ENCODE measurements around the gene ANKRD44. TPM values are rescaled to one million over a fixed set of nuclear protein-coding genes. Genes with fewer than 3 reads are reported as not detected.

ANKRD44 gene
- total RNA-seq, 2 donors from 2014 or later = 7.0 to 10.1 TPM

- no peak for TF ChIP-seq CTCF (IDR thresholded peaks at IDR 0.05)
- Histone ChIP-seq H3K36me3 (no peaks in the 10 kb centered on the region), H3K9me3 (no peaks in the 10 kb centered on the region), H3K27ac (no peak overlapping the region), H3K4me1 (no peaks in the 10 kb centered on the region), H3K4me3 (no peak overlapping the region), H3K27me3 (no peaks in the 10 kb centered on the region)
- no peak for DNase-seq (ENCODE audit: low spot score)
Measured at GRCh38 chr2:197238043-197238365, 72.6 kb downstream of the ANKRD44 start.

GRCh38 chr2:197237291-197238042 is 73.1 kb downstream of the ANKRD44 start:
- no peaks in the 10 kb centered on the region for H3K9me3 ChIP-seq
- no peak for TF ChIP-seq CTCF (IDR thresholded peaks at IDR 0.05)
- no peaks in the 10 kb centered on the region for H3K36me3 ChIP-seq
- no peak for DNase-seq (ENCODE audit: low spot score)
- no peaks in the 10 kb centered on the region for H3K4me1 ChIP-seq
- H3K27ac ChIP-seq = no peak overlapping the region
- H3K4me3 ChIP-seq = no peak overlapping the region
- no peaks in the 10 kb centered on the region for H3K27me3 ChIP-seq

- Histone ChIP-seq H3K4me1 (no peaks in the 10 kb centered on the region), H3K36me3 (no peaks in the 10 kb centered on the region), H3K4me3 (no peak overlapping the region), H3K27ac (no peak overlapping the region), H3K9me3 (no peaks in the 10 kb centered on the region), H3K27me3 (no peaks in the 10 kb centered on the region)
- DNase-seq (ENCODE audit: low spot score) = no peak
- no peak for TF ChIP-seq CTCF (IDR thresholded peaks at IDR 0.05)
Measured at GRCh38 chr2:197236816-197237215, 73.8 kb downstream of the ANKRD44 start.

GRCh38 chr2:197236159-197236558 is 74.4 kb downstream of the ANKRD44 start:
- DNase-seq (ENCODE audit: low spot score) = no peak
- Histone ChIP-seq H3K27me3 (no peaks in the 10 kb centered on the region), H3K4me1 (no peaks in the 10 kb centered on the region), H3K27ac (no peak overlapping the region), H3K9me3 (no peaks in the 10 kb centered on the region), H3K36me3 (no peaks in the 10 kb centered on the region), H3K4me3 (no peak overlapping the region)
- TF ChIP-seq CTCF (IDR thresholded peaks at IDR 0.05) = no peak

GRCh38 chr2:197235711-197236110 is 74.9 kb downstream of the ANKRD44 start:
- Histone ChIP-seq H3K4me1 (no peaks in the 10 kb centered on the region), H3K27ac (no peak overlapping the region), H3K4me3 (no peak overlapping the region), H3K36me3 (no peaks in the 10 kb centered on the region), H3K9me3 (no peaks in the 10 kb centered on the region), H3K27me3 (no peaks in the 10 kb centered on the region)
- DNase-seq (ENCODE audit: low spot score) = no peak
- TF ChIP-seq CTCF (IDR thresholded peaks at IDR 0.05) = no peak

GRCh38 chr2:197234671-197235191 is 75.8 kb downstream of the ANKRD44 start:
- Histone ChIP-seq H3K27me3 (no peaks in the 10 kb centered on the region), H3K4me1 (peaks cover 0 to 4% of the 10 kb centered on the region in 2 donors), H3K9me3 (no peaks in the 10 kb centered on the region), H3K27ac (no peak overlapping the region), H3K4me3 (no peak overlapping the region), H3K36me3 (no peaks in the 10 kb centered on the region)
- TF ChIP-seq CTCF (IDR thresholded peaks at IDR 0.05) = no peak
- no peak for DNase-seq (ENCODE audit: low spot score)

All from right atrium auricular region (tissue), 2 donors.